ENCODE measurements around the gene OLIG3. TPM values are rescaled to one million over a fixed set of nuclear protein-coding genes. Genes with fewer than 3 reads are reported as not detected.

OLIG3 gene
- total RNA-seq, 2 experiments from 2014 or later = not detected

DNA sequence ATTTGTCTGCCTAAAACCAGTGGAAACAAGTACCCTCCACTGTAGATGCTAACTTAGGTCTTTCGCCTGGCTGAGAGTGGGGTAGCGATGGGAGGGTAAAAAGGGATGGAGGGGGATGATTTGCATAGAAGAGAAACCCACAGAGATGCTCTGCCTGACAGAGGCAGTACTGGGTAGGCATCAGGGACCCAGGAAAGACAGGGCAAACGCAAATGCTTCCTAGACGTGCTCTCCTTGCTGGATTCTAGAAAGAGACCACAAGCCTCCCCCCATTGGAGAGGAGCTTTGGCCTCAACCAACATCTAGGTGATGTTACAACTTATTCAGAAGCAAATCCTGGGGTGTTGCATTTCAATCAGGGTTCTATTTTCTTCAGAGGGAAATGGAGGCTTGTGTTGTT is 3.2 kb downstream of the OLIG3 start:
- intact Hi-C loops (cut with DNase I, micrococcal nuclease) = loop anchor here in 1 of 2 experiments (10.0 kb wide), 1 partner anchor 94 kb away; no protein-coding TSS in a partner anchor
- Mint-ChIP-seq H3K9me3 (no peaks in the 10 kb centered on the region), H3K4me3 (peak overlapping the region; percentile 15), H3K36me3 (ENCODE audit: low read depth) (no peaks in the 10 kb centered on the region), H3K27ac (no peak overlapping the region), H3K27me3 (peaks cover 96% of the 10 kb centered on the region), H3K4me1 (ENCODE audit: low read depth) (peaks cover 69% of the 10 kb centered on the region)
- TF ChIP-seq, protein P1, sequence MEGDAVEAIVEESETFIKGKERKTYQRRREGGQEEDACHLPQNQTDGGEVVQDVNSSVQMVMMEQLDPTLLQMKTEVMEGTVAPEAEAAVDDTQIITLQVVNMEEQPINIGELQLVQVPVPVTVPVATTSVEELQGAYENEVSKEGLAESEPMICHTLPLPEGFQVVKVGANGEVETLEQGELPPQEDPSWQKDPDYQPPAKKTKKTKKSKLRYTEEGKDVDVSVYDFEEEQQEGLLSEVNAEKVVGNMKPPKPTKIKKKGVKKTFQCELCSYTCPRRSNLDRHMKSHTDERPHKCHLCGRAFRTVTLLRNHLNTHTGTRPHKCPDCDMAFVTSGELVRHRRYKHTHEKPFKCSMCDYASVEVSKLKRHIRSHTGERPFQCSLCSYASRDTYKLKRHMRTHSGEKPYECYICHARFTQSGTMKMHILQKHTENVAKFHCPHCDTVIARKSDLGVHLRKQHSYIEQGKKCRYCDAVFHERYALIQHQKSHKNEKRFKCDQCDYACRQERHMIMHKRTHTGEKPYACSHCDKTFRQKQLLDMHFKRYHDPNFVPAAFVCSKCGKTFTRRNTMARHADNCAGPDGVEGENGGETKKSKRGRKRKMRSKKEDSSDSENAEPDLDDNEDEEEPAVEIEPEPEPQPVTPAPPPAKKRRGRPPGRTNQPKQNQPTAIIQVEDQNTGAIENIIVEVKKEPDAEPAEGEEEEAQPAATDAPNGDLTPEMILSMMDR (IDR thresholded peaks at IDR 0.05) = no peak
- Histone ChIP-seq H3K36me3 (ENCODE audit: insufficient read depth, low read length) (no peaks in the 10 kb centered on the region), H3K4me1 (ENCODE audit: insufficient read depth, low read length) (peaks cover 66% of the 10 kb centered on the region), H3K9me3 (ENCODE audit: control insufficient read depth in 1 of 2, insufficient read depth in 1 of 2, low read length in 2 of 2) (peaks cover 6 to 58% of the 10 kb centered on the region in 2 experiments), H3K27ac (ENCODE audit: low read depth in 1 of 2, low read length in 2 of 2) (no peak overlapping the region), H3K4me3 (ENCODE audit: low read length) (no peak overlapping the region), H3K27me3 (ENCODE audit: control insufficient read depth in 1 of 2, insufficient read depth in 2 of 2, low read length in 2 of 2) (peaks cover 92 to 99% of the 10 kb centered on the region in 2 experiments)
- DNase-seq (no peak), ATAC-seq (ENCODE audit: poor library complexity) (no peak)
- ChIA-PET CTCF (no interaction called here), POLR2A (no interaction called here)

DNA sequence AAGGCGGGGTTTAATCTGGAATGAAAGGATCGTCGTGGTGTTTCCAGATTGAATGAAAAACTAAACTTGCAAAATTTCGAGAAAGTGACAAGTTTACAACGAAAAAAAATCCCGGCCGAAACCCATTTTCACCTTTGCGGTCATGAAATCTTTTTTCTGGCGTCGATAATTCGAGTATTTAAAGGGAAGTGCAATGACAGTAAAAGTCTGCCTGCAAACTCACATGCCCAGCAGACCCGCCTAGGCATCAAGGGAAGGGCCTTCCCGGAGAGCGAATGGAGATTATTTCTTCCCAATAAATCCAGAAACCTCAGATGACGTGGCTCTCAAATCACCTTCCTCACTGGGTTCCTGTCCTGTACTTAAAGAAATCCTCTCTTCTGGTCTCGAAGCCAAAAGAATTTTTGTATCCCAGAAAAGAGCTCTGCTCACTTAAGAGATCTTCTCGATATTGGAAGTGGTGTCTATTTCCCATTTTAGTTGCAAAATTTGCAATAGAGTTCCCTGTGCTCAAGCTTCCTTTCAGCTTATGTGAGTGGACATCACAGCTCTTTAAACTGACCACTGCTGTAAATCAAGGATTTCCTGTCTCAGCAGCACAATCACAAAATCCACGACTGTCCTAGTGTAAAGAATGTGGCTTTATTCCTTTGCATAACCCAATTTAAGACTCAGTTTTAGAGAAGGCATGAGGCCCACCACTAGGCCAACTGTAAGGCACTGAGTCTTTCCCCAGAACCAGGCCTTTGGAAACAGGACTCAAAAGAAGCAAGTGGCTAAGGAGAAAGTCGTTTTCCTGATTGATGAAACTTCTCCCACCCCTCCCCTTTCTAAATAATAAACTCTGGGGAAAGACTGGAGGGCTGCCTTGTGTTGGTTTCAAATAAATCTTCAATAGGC is 3.9 kb downstream of the OLIG3 start:
- H3K36me3 Mint-ChIP-seq (ENCODE audit: low read depth) = no peaks in the 10 kb centered on the region
- Histone ChIP-seq H3K9me3 (ENCODE audit: control insufficient read depth in 1 of 2, insufficient read depth in 1 of 2, low read length in 2 of 2) (peaks cover 6 to 52% of the 10 kb centered on the region in 2 experiments), H3K27me3 (ENCODE audit: control insufficient read depth in 1 of 2, insufficient read depth in 2 of 2, low read length in 2 of 2) (peaks cover 92 to 100% of the 10 kb centered on the region in 2 experiments), H3K4me3 (ENCODE audit: low read length) (no peak overlapping the region), H3K36me3 (ENCODE audit: insufficient read depth, low read length) (no peaks in the 10 kb centered on the region), H3K4me1 (ENCODE audit: insufficient read depth, low read length) (peaks cover 59% of the 10 kb centered on the region), H3K27ac (ENCODE audit: low read depth in 1 of 2, low read length in 2 of 2) (no peak overlapping the region)
- peaks cover 96% of the 10 kb centered on the region for H3K27me3 Mint-ChIP-seq
- DNase-seq = no peak
- H3K27ac Mint-ChIP-seq = no peak overlapping the region
- no peaks in the 10 kb centered on the region for H3K9me3 Mint-ChIP-seq
- POLR2A ChIA-PET = no interaction called here
- intact Hi-C loops (cut with DNase I, micrococcal nuclease) = loop anchor here in 1 of 2 experiments (10.0 kb wide), 1 partner anchor 95 kb away; no protein-coding TSS in a partner anchor
- peaks cover 63% of the 10 kb centered on the region for H3K4me1 Mint-ChIP-seq (ENCODE audit: low read depth)
- CTCF ChIA-PET = no interaction called here
- TF ChIP-seq, protein P1 (IDR thresholded peaks at IDR 0.05) = no peak
- no peak for ATAC-seq (ENCODE audit: poor library complexity)
- H3K4me3 Mint-ChIP-seq = peak overlapping the region; percentile 38

DNA sequence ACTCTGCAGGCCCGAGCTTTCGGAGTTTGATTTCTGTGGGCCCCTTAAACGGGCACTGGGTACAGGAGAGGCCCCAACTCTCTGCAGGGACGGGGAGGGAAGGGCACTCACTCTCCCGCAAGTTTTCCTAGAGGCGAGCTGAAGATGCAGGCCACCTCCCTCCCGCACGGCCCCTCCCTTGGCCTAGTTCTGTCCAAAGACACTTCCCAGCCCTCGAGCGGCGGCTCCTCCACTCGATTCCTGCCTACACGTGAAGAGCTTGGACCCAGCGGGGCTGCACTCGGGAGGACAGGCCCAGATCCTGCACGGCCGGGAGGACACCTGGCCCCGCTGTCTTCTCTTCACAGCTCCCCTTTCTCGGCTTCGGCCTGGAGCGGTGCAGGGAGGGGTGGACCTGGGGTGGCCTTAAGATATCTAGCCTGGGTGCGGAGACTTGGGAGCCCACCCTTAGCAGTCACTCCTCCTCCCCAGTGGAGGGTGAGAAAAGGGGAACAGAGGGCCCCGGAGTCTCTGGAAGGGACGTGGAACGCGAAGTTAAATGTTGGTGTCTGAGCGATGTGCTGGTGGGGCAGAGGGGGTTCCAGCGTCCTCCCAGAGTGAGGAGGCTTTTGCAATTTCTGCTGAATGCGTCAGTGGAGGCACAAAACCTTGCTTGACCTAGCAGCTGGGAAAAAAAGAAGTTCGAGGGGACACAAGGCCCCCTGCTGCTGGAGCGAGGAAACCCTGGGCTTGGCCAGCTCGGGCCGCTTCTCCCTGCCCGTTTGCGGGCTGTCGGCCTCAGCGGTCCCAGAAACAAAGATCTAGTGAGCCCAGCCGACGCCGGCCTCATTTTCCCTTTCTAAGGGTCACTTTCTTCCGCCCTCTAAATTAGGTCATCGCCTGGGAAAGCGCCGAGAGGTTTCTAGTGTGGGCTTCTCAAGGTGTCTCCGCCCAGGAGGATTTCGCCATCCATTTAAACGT is 4.9 kb downstream of the OLIG3 start:
- intact Hi-C loops (cut with DNase I, micrococcal nuclease) = loop anchor here in 1 of 2 experiments (10.0 kb wide), 1 partner anchor 95 kb away; no protein-coding TSS in a partner anchor
- DNase-seq = peak in 1 of 14 experiments; percentile 15

More for the DNA sequence above, 4.9 kb downstream of the OLIG3 start:
- Histone ChIP-seq H3K27me3 (ENCODE audit: control insufficient read depth in 1 of 2, insufficient read depth in 2 of 2, low read length in 2 of 2) (peaks cover 84 to 100% of the 10 kb centered on the region in 2 experiments), H3K36me3 (ENCODE audit: insufficient read depth, low read length) (no peaks in the 10 kb centered on the region), H3K4me1 (ENCODE audit: insufficient read depth, low read length) (peaks cover 50% of the 10 kb centered on the region), H3K9me3 (ENCODE audit: control insufficient read depth in 1 of 2, insufficient read depth in 1 of 2, low read length in 2 of 2) (peaks cover 6 to 43% of the 10 kb centered on the region in 2 experiments), H3K27ac (ENCODE audit: low read depth in 1 of 2, low read length in 2 of 2) (no peak overlapping the region), H3K4me3 (ENCODE audit: low read length) (no peak overlapping the region)
- H3K36me3 Mint-ChIP-seq (ENCODE audit: low read depth) = no peaks in the 10 kb centered on the region
- H3K4me1 Mint-ChIP-seq (ENCODE audit: low read depth) = peaks cover 54% of the 10 kb centered on the region
- POLR2A ChIA-PET = interaction anchor here (0.6 to 1.1 kb wide), 5 partner anchors 8 to 74 kb away, joined by 3 to 4 read pairs (median 3); no protein-coding TSS in a partner anchor
- H3K27me3 Mint-ChIP-seq = peaks cover 93% of the 10 kb centered on the region
- CTCF ChIA-PET = no interaction called here
- no peaks in the 10 kb centered on the region for H3K9me3 Mint-ChIP-seq
- no peak for ATAC-seq (ENCODE audit: poor library complexity)
- no peak overlapping the region for H3K4me3 Mint-ChIP-seq
- TF ChIP-seq, protein P1 (IDR thresholded peaks at IDR 0.05) = no peak
- no peak overlapping the region for H3K27ac Mint-ChIP-seq

Data from CD4-positive, alpha-beta T cell (primary cell).